HepG2 (cell line): ENCODE measurements around the gene NKD1. TPM values are rescaled to one million over a fixed set of nuclear protein-coding genes. Genes with fewer than 3 reads are reported as not detected.

Experiments used
- ATAC-seq: fragments of 200-7000 bp; cut with Tn5 transposase; 3 replicates; pipeline ENCODE4 v1.9.1; 2020; ENCODE audit warnings: mild to moderate bottlenecking, moderate library complexity
- BruUV-seq: library from RNA; stranded (reverse); fragments of 400-500 nt; replicated peaks from 2 replicates; lab custom pipeline; 2021; lab: Mats Ljungman, UMichigan
- CTCF ChIA-PET: fragments of 300-600 bp; formaldehyde crosslinking; extraction: SDS; loops from one replicate; lab custom pipeline; 2021; ENCODE audit warnings: low total read pairs, inconsistent platforms, low intra/inter-chr PET ratio; lab: Yijun Ruan, JAX
- POLR2A ChIA-PET: fragments of 350-600 bp; sonication (Branson Sonifier 250); formaldehyde crosslinking; loops from one replicate; lab custom pipeline; 2020; ENCODE audit warnings: antibody characterized with exemption, inconsistent platforms; lab: Yijun Ruan, JAX
- DNase-seq: peaks from one replicate; pipeline ENCODE4 v3.0.0-alpha.2; 2015; ENCODE audit warnings: low spot score
- FAIRE-seq: peaks from 3 replicates; lab custom pipeline; 2011; peaks lifted over from hg19 to GRCh38; lab: Jason Lieb, UNC
- H2AFZ ChIP-seq: one replicate; pipeline ENCODE4 v1.6.1; 2011; ENCODE audit warnings: low read length, inconsistent platforms
- H3K27ac ChIP-seq: fragments of 300-600 bp; 3 replicates; pipeline ENCODE4 v1.8.0; 2011; ENCODE audit warnings: mixed run types, mild to moderate bottlenecking, mixed read lengths, low read length, inconsistent platforms; ENCODE audit not compliant: insufficient read depth; ENCODE audit errors: extremely low read length
- H3K27me3 ChIP-seq, 2 experiments: fragments of 200-600 bp in 1 of 2; 2 replicates in 1 of 2; 3 replicates in 1 of 2; pipeline versions ENCODE4 v1.6.0 to v1.8.0; 2011; ENCODE audit warnings: low read length in 2 of 2, mild to moderate bottlenecking in 2 of 2, moderate library complexity in 2 of 2, inconsistent platforms in 1 of 2; ENCODE audit not compliant: insufficient read depth in 2 of 2, control insufficient read depth in 1 of 2
- H3K36me3 ChIP-seq, 2 experiments: fragments of 200-600 bp in 1 of 2; replicated peaks in 1 of 2; 2 replicates in 1 of 2; 3 replicates in 1 of 2; pipeline versions ENCODE4 v1.5.1 to v1.8.0; 2011; ENCODE audit warnings: low read length in 2 of 2, inconsistent platforms in 1 of 2; ENCODE audit not compliant: insufficient read depth in 2 of 2, control insufficient read depth in 1 of 2
- H3K4me1 ChIP-seq: 2 replicates; pipeline ENCODE4 v1.5.1; 2012; ENCODE audit warnings: low read length, inconsistent platforms; ENCODE audit not compliant: insufficient read depth
- H3K4me2 ChIP-seq: 2 replicates; pipeline ENCODE4 v1.6.0; 2011; ENCODE audit warnings: low read depth, low read length, inconsistent platforms
- H3K4me3 ChIP-seq, 3 experiments: fragments of 200-600 bp in 1 of 3; sonication (generic), shearing (Covaris generic) in 1 of 3; replicated peaks in 1 of 3; 2 replicates each; pipeline ENCODE4 v1.5.1; 2011 to 2016; ENCODE audit warnings: low read length in 3 of 3, inconsistent platforms in 2 of 3, low read depth in 2 of 3, mild to moderate bottlenecking in 2 of 3, control low read depth in 1 of 3, mixed read lengths in 1 of 3; ENCODE audit not compliant: insufficient read depth in 1 of 3
- H3K79me2 ChIP-seq: one replicate; pipeline ENCODE4 v1.6.1; 2011; ENCODE audit warnings: low read length, inconsistent platforms; ENCODE audit not compliant: insufficient read depth
- H3K9ac ChIP-seq: 2 replicates; pipeline ENCODE4 v1.6.0; 2011; ENCODE audit warnings: mild to moderate bottlenecking, low read depth, low read length, inconsistent platforms; ENCODE audit not compliant: insufficient read depth
- H3K9me3 ChIP-seq: 2 replicates; pipeline ENCODE4 v1.5.1; 2012; ENCODE audit warnings: mild to moderate bottlenecking, low read length
- H4K20me1 ChIP-seq: 2 replicates; pipeline ENCODE4 v1.6.0; 2011; ENCODE audit warnings: inconsistent platforms, mild to moderate bottlenecking, low read length, moderate library complexity; ENCODE audit not compliant: insufficient read depth
- CTCF ChIP-seq: sonication (generic); formaldehyde crosslinking; IDR thresholded peaks from 2 replicates; pipeline ENCODE4 v1.5.0; 2020; ENCODE audit warnings: mild to moderate bottlenecking, missing genetic modification reagents, moderate library complexity
- NCOR1 ChIP-seq: fragments of 200-600 bp; sonication (generic); IDR thresholded peaks from 2 replicates; pipeline ENCODE4 v1.7.0; 2017; ENCODE audit warnings: antibody characterized with exemption, low read length, borderline replicate concordance
- NFIC ChIP-seq: IDR thresholded peaks from 2 replicates; pipeline ENCODE4 v1.6.1; 2012; ENCODE audit warnings: mild to moderate bottlenecking, low read length, inconsistent platforms
- NPAS2 ChIP-seq: sonication (generic); formaldehyde crosslinking; IDR thresholded peaks from 2 replicates; pipeline ENCODE4 v1.8.0; 2022; ENCODE audit warnings: mild to moderate bottlenecking, missing genetic modification reagents, borderline replicate concordance
- POLR2G ChIP-seq: fragments of 200-400 bp; formaldehyde crosslinking; IDR thresholded peaks from 2 replicates; pipeline ENCODE4 v1.6.1; 2018; ENCODE audit warnings: mild to moderate bottlenecking, low read depth, low read length, moderate library complexity
- RARA ChIP-seq: IDR thresholded peaks from 2 replicates; pipeline ENCODE4 v1.6.1; 2016; ENCODE audit warnings: missing genetic modification reagents, missing compliant biosample characterization
- RBM22 ChIP-seq: fragments of 200-400 bp; formaldehyde crosslinking; optimal IDR thresholded peaks from 2 replicates; pipeline ENCODE3; 2017; ENCODE audit warnings: mild to moderate bottlenecking, low read length, moderate library complexity
- SMC3 ChIP-seq: IDR thresholded peaks from 2 replicates; pipeline ENCODE4 v1.6.1; 2011; ENCODE audit warnings: low read length, improper control_type of control experiment
- SSRP1 ChIP-seq: IDR thresholded peaks from 2 replicates; pipeline ENCODE4 v1.6.1; 2016; ENCODE audit warnings: control low read depth
- STAG1 ChIP-seq: sonication (generic); formaldehyde crosslinking; IDR thresholded peaks from 2 replicates; pipeline ENCODE4 v1.4.0; 2020; ENCODE audit warnings: missing genetic modification reagents
- ZNF780A ChIP-seq: sonication (generic); formaldehyde crosslinking; IDR thresholded peaks from 2 replicates; pipeline ENCODE4 v1.8.0; 2022; ENCODE audit warnings: mild to moderate bottlenecking, missing genetic modification reagents, moderate library complexity
- WGBS: methylation state at CpG from one replicate; pipeline ENCODE4 v1.1.6; 2017; ENCODE audit warnings: low lambda C conversion rate; 5-methylcytosine and 5-hydroxymethylcytosine counted together
- in situ Hi-C: cut with HindIII; loops from 2 replicates; pipeline ENCODE4 v1.10.0; 2017; ENCODE audit warnings: low pct_unique_long_range_greater_than_20kb; ENCODE audit not compliant: extremely low pct_ligation_motif_present
- intact Hi-C: fragments of 100-400 bp; cut with micrococcal nuclease; formaldehyde crosslinking; loops from one replicate; pipeline ENCODE4 v1.10.0; 2022; ENCODE audit not compliant: unreplicated experiment
- polyA plus RNA-seq, 8 experiments: library from polyadenylated mRNA; depleted of rRNA in 3 of 8; stranded (reverse) in 7 of 8; unstranded in 1 of 8; fragments of >200 nt; fragmentation: Illumina TruSeq in 4 of 8; extraction: Trizol in 4 of 8; gene quantifications; 2 replicates each; pipeline versions ENCODE4 v1.2.1 to v1.2.3, GENCODE V29; 2011 to 2016; ENCODE audit warnings: low read depth in 4 of 8, missing spikeins in 1 of 8, mixed read lengths in 1 of 8; ENCODE audit not compliant: insufficient read depth in 1 of 8
- total RNA-seq, 5 experiments: library from RNA; depleted of rRNA; stranded (reverse); fragments of >200 nt; fragmentation: Illumina TruSeq; extraction: Trizol; gene quantifications; 2 replicates each; pipeline ENCODE4 v1.2.3, GENCODE V29; 2016; ENCODE audit warnings: low read depth in 1 of 5
- TF ChIP-seq, protein P1 (sequence below): fragments of 450-650 bp; IDR thresholded peaks from 2 replicates; pipeline ENCODE4 v1.6.1; 2016
- TF ChIP-seq, protein P2 (sequence below): IDR thresholded peaks from 2 replicates; pipeline ENCODE4 v1.6.1; 2016; ENCODE audit warnings: mild to moderate bottlenecking

NKD1 gene
- total and polyA plus RNA-seq, 2 of the 13 experiments (the other 11 are each of a cell fraction or from before 2014, with no cell fraction given): 70.4 to 121 TPM

DNA sequence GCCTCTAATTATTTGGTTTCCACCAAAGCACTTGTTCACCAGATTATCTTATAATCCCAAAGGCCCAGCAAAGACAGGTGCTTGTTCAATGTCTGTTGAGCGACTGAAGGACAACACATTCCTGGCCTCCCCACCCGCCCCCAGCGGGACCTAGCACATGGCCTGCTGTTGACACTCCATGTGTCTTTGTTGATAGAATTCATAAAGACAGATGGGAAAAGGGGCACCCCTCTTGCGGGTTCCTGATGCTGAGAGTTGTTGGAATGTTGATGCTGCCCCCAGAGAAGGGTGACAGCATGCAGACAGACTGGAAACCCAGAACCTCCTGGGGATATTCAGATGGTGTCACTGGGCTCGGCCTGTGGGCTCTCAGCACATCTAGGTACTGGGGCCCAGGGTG, 96.0 kb downstream of the NKD1 start:
- in situ Hi-C loops (no loop called here), intact Hi-C loops (no loop called here)
- no TSS peak for BruUV-seq
- H3K4me3 ChIP-seq: no peak overlapping the region
- ChIA-PET CTCF (no interaction called here), POLR2A (no interaction called here)
- H3K9me3 ChIP-seq: no peaks in the 10 kb centered on the region
- no peaks in the 10 kb centered on the region for H3K36me3 ChIP-seq
- FAIRE-seq (no peak), ATAC-seq (peak; percentile 1; the same call in 1 of the 3 replicates), DNase-seq (no peak)
- H4K20me1 ChIP-seq: 0 out of 2 replicates have a peak, but pooled peaks cover 3% of the 10 kb centered on the region
- 95% methylated on average over 4 of the region's 5 CpGs for WGBS
- TF ChIP-seq ZNF780A (CRISPR knock-in tag) (no peak), RARA (CRISPR knock-in tag) (no peak), POLR2G (peak; percentile 58)
- TF ChIP-seq, protein P1, sequence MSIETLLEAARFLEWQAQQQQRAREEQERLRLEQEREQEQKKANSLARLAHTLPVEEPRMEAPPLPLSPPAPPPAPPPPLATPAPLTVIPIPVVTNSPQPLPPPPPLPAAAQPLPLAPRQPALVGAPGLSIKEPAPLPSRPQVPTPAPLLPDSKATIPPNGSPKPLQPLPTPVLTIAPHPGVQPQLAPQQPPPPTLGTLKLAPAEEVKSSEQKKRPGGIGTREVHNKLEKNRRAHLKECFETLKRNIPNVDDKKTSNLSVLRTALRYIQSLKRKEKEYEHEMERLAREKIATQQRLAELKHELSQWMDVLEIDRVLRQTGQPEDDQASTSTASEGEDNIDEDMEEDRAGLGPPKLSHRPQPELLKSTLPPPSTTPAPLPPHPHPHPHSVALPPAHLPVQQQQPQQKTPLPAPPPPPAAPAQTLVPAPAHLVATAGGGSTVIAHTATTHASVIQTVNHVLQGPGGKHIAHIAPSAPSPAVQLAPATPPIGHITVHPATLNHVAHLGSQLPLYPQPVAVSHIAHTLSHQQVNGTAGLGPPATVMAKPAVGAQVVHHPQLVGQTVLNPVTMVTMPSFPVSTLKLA: peak; percentile 67
- H3K27me3 ChIP-seq: no peaks in the 10 kb centered on the region
- peaks cover 15% of the 10 kb centered on the region for H3K4me1 ChIP-seq
- H3K79me2 ChIP-seq: no peaks in the 10 kb centered on the region
- H3K27ac ChIP-seq: no peak overlapping the region
- no peak overlapping the region for H3K4me2 ChIP-seq
- H3K9ac ChIP-seq: no peak overlapping the region
- no peak overlapping the region for H2AFZ ChIP-seq

DNA sequence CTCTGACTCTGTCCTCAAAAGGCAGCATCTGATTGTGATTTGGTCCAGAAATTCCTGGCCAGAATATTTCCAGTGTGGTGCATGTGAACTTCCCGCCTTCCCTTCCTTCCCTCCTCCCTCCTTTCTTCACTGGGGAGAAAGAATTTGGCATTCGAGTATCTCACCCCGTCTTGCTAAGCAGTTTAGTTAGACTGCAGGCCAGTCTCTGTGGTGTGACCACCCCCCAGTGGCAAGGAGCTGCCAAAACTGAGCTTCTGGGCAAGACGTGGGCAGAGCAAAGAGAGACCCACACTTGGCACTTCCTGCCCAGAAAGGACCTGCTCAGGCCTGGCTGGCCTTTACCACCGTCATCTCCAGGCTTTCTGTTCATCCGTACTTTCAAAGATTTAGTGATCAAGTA, 96.5 kb downstream of the NKD1 start:
- intact Hi-C loops: no loop called here
- no TSS peak for BruUV-seq
- TF ChIP-seq RBM22 (peak; percentile 73), NCOR1 (no peak), SSRP1 (CRISPR knock-in tag) (0 out of 2 replicates have a peak, but pooled peaks have one; percentile 54), POLR2G (peak; percentile 27; the same call in 1 of the 2 replicates), SMC3 (no peak), NPAS2 (CRISPR knock-in tag) (no peak), NFIC (no peak), CTCF (CRISPR knock-in tag) (peak; percentile 59), STAG1 (peak; percentile 78)
- TF ChIP-seq, protein P2, sequence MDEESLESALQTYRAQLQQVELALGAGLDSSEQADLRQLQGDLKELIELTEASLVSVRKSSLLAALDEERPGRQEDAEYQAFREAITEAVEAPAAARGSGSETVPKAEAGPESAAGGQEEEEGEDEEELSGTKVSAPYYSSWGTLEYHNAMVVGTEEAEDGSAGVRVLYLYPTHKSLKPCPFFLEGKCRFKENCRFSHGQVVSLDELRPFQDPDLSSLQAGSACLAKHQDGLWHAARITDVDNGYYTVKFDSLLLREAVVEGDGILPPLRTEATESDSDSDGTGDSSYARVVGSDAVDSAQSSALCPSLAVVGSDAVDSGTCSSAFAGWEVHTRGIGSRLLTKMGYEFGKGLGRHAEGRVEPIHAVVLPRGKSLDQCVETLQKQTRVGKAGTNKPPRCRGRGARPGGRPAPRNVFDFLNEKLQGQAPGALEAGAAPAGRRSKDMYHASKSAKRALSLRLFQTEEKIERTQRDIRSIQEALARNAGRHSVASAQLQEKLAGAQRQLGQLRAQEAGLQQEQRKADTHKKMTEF (CRISPR knock-in tag): no peak
- TF ChIP-seq, all 625 proteins: peak for 5
- Histone ChIP-seq H3K4me1 (peaks cover 15% of the 10 kb centered on the region), H3K9me3 (no peaks in the 10 kb centered on the region), H3K4me3 (no peak overlapping the region), H3K79me2 (no peaks in the 10 kb centered on the region), H4K20me1 (0 out of 2 replicates have a peak, but pooled peaks cover 3% of the 10 kb centered on the region), H3K36me3 (no peaks in the 10 kb centered on the region), H2AFZ (no peak overlapping the region), H3K27ac (no peak overlapping the region), H3K27me3 (no peaks in the 10 kb centered on the region), H3K4me2 (no peak overlapping the region), H3K9ac (no peak overlapping the region)
- ChIA-PET POLR2A (no interaction called here), CTCF (no interaction called here)
- FAIRE-seq (no peak), ATAC-seq (peak; percentile 4; the same call in 2 of the 3 replicates), DNase-seq (no peak)
- in situ Hi-C loops: no loop called here
- 91% methylated on average over 6 of the region's 6 CpGs for WGBS
